ENCODE data around the gene FOXO1. TPM values are rescaled to one million over a fixed set of nuclear protein-coding genes. Genes with fewer than 3 reads are reported as not detected.

The FOXO1 gene
- total RNA-seq, 1 experiment from 2014 or later, result 12.2 TPM

DNA sequence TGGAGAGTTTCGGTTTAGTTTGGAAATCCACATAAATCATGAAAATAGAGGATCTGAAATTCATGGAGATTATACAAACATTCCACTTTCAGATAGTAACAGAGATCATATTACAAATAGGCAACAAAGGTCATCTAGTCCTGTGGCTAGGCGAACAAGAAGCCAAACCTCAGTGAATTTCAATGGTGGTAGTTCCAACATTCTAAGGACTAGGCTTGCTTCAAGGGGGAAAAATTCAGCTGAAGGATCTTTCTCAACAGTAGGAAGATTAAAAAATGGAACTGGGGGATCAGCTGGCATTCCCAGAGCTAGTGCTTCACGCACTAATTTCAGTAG lies 47.0 kb downstream of the FOXO1 start:
- no peaks in the 10 kb centered on the region for H3K27me3 ChIP-seq (ENCODE audit: insufficient read depth, low read length)
- no peaks in the 10 kb centered on the region for H3K9me3 ChIP-seq (ENCODE audit: control insufficient read depth in 1 of 2, insufficient read depth in 1 of 2, low read depth in 1 of 2, low read length in 2 of 2)
- RAD21 ChIA-PET (ENCODE audit: low non-redundant PET in 1 of 2, low total read pairs in 2 of 2, uncharacterized antibody in 2 of 2, unreplicated experiment in 2 of 2), result no interaction called here
- H3K79me2 ChIP-seq (ENCODE audit: insufficient read depth, low read length), result peaks cover 13% of the 10 kb centered on the region; the same call in 1 of the 2 replicates
- no peak overlapping the region for H3K4me3 ChIP-seq (replicated peaks in 1 of 2; ENCODE audit: low read depth in 1 of 2, low read length in 2 of 2)
- DNase-seq (ENCODE audit: low read depth, low spot score) (no peak), ATAC-seq (no peak)
- H4K20me1 ChIP-seq (ENCODE audit: insufficient read depth), result no peaks in the 10 kb centered on the region; the same call in 1 of the 2 replicates
- H3K27ac ChIP-seq (ENCODE audit: low read depth, low read length), result no peak overlapping the region
- no TSS peak for BruUV-seq (replicated peaks)
- TF ChIP-seq RAD21 (IDR thresholded peaks at IDR 0.05; ENCODE audit: low read depth) (no peak), ZFX (IDR thresholded peaks at IDR 0.05) (no peak), EZH2 (IDR thresholded peaks at IDR 0.05) (no peak), POLR2AphosphoS5 (IDR thresholded peaks at IDR 0.05; ENCODE audit: low read depth, low read length) (no peak), SIN3A (IDR thresholded peaks at IDR 0.05; ENCODE audit: low read depth) (no peak), JUND (IDR thresholded peaks at IDR 0.05) (no peak), YY1 (IDR thresholded peaks at IDR 0.05; ENCODE audit: extremely low read depth, insufficient replicate concordance, low read depth, low read length) (no peak), EZH2phosphoT487 (IDR thresholded peaks at IDR 0.05; ENCODE audit: borderline replicate concordance) (no peak), SRF (IDR thresholded peaks at IDR 0.05; ENCODE audit: low read depth) (no peak), ELF1 (IDR thresholded peaks at IDR 0.05; ENCODE audit: borderline replicate concordance, low read depth) (no peak), POLR2A (IDR thresholded peaks at IDR 0.05; ENCODE audit: borderline replicate concordance, extremely low read depth, insufficient read depth, insufficient read length) (no peak), CEBPB (IDR thresholded peaks at IDR 0.05; ENCODE audit: low read depth) (no peak), EGR1 (IDR thresholded peaks at IDR 0.05; ENCODE audit: low read depth) (no peak)
- TF ChIP-seq, protein P1, sequence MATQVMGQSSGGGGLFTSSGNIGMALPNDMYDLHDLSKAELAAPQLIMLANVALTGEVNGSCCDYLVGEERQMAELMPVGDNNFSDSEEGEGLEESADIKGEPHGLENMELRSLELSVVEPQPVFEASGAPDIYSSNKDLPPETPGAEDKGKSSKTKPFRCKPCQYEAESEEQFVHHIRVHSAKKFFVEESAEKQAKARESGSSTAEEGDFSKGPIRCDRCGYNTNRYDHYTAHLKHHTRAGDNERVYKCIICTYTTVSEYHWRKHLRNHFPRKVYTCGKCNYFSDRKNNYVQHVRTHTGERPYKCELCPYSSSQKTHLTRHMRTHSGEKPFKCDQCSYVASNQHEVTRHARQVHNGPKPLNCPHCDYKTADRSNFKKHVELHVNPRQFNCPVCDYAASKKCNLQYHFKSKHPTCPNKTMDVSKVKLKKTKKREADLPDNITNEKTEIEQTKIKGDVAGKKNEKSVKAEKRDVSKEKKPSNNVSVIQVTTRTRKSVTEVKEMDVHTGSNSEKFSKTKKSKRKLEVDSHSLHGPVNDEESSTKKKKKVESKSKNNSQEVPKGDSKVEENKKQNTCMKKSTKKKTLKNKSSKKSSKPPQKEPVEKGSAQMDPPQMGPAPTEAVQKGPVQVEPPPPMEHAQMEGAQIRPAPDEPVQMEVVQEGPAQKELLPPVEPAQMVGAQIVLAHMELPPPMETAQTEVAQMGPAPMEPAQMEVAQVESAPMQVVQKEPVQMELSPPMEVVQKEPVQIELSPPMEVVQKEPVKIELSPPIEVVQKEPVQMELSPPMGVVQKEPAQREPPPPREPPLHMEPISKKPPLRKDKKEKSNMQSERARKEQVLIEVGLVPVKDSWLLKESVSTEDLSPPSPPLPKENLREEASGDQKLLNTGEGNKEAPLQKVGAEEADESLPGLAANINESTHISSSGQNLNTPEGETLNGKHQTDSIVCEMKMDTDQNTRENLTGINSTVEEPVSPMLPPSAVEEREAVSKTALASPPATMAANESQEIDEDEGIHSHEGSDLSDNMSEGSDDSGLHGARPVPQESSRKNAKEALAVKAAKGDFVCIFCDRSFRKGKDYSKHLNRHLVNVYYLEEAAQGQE (IDR thresholded peaks at IDR 0.05; ENCODE audit: low read depth), result no peak
- TF ChIP-seq, protein P2, sequence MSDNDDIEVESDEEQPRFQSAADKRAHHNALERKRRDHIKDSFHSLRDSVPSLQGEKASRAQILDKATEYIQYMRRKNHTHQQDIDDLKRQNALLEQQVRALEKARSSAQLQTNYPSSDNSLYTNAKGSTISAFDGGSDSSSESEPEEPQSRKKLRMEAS (IDR thresholded peaks at IDR 0.05), result no peak
- H3K4me2 ChIP-seq (ENCODE audit: low read length), result no peak overlapping the region
- no peaks in the 10 kb centered on the region for H3K36me3 ChIP-seq (ENCODE audit: control insufficient read depth in 1 of 2, insufficient read depth in 2 of 2, low read length in 2 of 2)
- H3K9me2 ChIP-seq (ENCODE audit: insufficient read depth), result no peaks in the 10 kb centered on the region
- H3K4me1 ChIP-seq (ENCODE audit: control insufficient read depth in 1 of 2, insufficient read depth in 2 of 2, low read length in 2 of 2), result peaks cover 0 to 7% of the 10 kb centered on the region in 2 experiments; a peak in 1 of 4 replicates
- POLR2A ChIA-PET, result no interaction called here
- intact Hi-C loops (cut with micrococcal nuclease), result no loop called here
- CTCF ChIA-PET, result no interaction called here
- no peak overlapping the region for H2AFZ ChIP-seq (ENCODE audit: low read depth, low read length, poor library complexity, severe bottlenecking)
- no peak overlapping the region for H3K9ac ChIP-seq (ENCODE audit: low read length)

Measured in HCT116 (cell line).